NCI-H1417 (cell line): ENCODE data around the gene FBRSL1.

Experiments
- DNase-seq, 3 experiments: peaks; one replicate each; lab custom pipeline; 2025; lab: John Stamatoyannopoulos, UW

The FBRSL1 gene

DNA sequence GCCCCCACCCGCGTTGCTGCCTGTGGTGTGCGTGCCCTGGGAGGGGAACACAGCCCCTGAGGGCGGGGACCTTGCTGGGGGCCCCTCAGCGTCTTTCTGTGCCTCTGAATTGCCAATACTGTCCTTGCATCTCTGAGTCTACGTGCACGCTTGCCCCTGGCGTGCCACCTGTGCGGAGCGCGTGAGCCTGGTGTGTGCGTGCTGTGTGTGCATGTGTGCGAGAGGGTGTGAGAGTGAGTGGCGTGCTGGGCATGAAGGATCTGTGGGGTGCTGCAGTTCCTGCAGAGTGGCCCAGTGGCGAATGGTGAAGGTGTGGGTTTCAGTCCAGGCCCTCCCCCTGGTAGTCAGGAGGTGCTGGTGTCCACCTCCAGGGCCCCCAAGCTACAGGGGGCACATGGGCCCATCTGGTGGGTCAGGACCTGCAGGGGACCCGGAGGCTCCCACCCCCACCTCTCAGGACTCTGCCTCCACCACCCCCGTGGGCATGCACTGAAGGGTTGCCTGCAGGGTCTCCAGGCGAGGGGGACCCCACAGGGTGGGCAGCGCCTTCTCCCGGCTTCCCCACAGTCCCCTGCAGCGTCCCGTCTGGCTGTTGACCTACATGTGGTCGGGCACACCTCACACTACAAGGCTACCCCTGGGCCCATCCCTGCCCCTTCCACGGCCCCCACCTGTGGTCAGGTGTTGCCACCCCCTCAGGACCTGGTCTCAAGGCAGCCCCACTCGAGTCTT is 21.0 kb downstream of the FBRSL1 start:
- no peak for DNase-seq

DNA sequence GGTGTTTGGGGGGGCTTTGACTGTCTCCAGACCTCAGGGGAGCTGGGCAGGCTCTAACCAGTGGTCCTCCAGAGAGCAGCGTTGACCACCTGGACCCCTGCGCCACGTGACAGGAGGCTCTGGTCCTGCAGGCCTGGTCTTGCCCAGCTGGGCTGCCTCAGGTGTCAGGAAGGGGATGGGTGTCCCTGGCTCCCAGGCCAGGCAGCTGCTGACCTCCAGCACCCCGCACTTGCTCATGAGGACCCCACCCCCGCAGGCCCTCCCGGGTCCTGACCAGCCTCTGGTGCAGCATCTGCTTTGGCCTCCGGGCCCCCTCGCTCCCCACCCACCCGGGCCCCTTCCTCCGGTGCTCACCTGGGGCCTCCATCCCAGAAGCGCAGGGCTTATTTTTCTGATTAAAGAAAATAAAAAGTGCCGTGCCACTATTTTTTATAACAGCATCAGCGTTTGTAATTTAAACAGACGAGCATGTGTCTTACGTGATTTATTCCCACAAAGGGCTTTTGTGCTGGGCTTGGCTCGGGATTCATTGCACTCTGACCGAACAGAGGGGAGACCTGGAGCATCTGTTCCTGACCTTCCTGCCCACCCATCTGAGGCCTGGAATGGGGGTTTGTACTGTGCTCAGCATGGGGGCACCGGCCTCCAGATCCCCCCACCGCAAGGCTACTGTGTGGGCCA is 21.7 kb downstream of the FBRSL1 start:
- no peak for DNase-seq

DNA sequence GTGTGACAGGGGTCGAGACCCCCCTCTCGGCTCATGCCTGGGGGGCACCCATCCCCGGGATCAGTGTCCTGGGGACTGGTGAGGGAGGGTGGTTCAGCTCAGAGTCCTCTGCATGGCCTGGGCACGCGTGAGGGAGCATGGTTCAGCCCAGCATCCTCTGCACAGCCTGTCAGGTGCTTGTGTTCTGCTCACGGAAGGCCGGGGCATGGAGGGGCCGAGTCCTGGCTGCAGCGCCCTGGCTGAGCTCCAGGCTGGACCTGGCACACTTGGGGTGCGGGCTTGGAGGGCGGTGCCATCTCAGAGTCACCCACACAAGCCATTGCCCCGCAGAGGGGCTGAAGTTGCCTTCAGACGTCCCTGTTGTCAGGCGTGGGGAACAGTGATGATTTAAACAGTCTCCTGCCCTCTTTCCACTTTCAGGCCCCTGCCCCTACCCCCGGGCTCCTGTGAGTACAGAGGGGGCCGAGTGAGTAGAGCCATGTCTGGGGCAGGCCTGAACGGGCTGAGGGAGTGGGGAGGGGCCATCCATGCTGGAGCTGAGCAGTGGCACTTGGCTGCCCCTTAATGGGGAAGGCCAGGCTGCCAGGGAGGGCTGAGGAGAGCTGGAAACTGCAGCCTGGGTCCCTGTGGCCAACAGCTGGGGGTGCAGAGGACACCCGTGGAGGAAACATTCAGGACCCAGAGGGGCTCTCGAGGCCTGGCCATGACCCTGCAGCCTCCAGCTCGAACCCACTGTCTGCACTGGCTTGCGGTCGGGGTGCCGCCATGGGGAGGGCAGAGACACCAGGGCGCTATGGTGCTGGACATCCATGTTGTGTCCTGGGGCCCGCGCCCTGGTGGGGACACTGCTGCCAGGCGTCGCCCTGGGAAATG is 22.5 kb downstream of the FBRSL1 start:
- no peak for DNase-seq

DNA sequence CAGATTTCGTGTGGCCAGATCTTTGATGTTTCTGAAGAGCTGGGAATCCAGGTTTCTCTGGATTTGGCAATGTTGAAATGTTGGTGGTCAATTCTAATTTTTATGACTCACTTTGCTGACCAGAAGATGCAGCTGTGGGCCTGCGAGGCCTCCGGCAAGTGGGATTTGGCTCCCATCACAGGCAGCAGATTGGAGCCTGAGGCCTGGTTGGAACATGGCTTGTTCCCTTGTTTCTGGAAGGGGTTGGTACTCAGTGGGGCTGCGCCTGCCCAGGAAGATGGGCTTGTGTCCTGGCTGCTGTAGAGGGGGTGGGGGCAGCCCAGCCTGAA is 23.1 kb downstream of the FBRSL1 start:
- DNase-seq, result no peak

DNA sequence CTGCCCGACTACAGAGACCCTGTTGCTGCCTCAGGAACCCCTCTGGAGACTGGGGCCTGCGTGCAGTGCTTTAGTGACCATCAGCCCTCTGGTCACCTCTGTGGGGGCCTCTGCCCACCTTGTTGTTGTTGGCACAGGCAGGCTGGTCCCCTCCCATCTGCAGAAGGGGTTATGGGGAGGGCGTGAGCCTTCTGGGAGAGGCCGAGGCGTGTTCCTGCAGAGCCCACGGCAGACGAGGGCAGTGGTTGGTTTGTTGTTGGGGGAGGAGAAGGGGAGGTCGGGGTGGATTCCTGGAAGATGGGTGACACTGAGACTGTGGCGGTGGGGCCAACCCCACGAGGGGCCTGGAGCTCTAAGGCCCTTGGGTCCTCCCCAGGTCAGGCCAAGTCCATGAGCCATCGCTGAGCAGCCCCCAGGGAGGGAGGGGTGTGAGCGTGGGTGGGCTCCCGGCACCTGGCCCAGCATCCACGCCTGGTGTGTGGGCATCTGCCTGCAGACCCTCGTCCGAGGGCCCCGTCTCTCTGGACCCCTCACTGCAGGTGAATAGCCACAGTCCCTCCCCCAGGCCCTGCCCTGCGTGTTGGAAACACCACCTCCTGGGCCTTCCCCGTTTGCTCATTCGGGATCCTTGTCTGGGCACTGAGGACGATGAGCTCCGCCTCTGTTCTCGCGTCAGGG is 23.6 kb downstream of the FBRSL1 start:
- no peak for DNase-seq

DNA sequence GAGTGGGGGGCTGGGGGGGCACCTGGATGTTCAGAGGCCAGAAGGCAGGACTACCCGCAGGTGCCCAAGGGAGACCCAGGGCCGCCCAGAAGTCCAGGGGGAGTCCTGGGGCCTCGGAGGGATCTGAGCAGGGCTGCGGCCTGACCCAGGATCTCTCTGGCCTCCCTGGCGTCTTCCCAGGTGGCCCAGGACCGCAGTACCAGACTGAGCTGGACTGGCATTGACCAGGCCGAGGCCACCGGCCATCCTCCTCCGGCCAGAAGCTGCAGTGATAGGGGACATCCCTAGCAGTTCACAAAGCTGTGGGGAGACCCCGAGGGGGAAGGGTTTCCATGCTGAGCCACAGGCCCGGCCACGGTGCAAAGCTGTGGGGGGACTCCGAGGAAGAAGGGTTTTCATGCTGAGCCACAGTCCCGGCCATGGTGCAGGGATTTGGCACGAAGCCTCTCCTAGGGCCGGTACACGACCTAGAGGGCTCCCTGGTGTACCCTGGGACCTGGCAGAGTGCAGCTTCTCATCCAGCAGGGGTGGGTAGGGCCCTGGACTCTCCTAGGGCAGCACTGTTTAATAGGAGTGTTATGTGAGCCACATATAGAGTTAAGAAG is 24.4 kb downstream of the FBRSL1 start:
- no peak for DNase-seq

DNA sequence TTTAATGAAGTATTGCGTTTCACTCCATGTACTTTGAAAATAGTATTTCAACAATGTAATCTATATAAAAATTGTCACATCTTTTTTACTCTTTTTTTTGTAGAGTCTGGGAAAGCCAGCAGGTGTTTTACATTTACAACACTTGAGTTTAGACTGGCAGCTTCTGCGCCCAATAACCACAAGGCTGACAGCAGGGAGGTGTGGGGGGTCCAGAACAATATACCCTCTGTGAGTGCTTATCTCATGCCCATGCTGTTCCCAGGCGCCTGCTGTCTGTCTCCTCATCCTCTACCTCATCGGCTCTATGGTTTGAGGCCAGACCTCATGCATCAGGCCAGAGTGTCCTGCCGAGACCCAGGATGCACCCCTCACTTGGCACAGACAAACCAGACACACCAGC is 24.9 kb downstream of the FBRSL1 start:
- DNase-seq, result no peak

DNA sequence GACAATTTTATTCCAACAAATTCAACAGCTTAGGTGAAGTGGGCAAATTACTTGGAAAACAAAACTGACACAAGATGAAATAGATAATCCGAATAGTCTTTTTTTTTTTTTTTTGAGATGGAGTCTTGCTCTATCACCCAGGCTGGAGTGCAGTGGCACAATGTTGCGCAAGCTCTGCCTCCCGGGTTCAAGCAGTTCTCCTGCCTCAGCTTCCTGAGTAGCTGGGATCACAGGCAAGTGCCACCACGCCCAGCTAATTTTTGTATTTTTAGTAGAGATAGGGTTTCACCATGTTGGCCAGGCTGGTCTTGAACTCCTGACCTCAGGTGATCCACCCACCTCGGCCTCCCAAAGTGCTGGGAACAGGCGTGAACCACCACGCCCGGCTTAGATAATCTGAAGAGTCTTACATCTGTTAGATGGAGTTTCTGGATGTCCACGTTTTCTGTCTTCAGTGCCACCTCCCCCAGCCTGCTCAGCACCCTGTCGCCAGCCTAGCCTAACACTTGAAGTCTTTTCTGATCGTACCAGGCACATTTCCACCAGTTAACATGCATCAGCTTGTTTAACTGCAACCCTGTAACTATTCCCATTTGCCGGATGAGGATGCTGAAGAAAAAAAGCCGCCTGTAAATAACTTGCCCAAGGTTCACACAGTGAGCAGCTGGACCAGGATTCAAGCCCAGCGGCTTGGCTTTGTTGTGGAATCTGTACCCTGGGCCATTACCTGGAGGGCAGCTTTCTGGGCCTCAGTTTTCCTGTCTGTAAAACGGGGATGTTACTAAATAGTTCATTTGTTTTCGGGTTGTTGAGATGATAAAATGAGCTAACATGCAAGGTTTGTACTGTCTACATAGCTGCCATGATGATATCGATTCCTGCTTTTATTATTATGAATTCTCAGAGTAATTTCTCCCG is 26.4 kb downstream of the FBRSL1 start:
- no peak for DNase-seq

DNA sequence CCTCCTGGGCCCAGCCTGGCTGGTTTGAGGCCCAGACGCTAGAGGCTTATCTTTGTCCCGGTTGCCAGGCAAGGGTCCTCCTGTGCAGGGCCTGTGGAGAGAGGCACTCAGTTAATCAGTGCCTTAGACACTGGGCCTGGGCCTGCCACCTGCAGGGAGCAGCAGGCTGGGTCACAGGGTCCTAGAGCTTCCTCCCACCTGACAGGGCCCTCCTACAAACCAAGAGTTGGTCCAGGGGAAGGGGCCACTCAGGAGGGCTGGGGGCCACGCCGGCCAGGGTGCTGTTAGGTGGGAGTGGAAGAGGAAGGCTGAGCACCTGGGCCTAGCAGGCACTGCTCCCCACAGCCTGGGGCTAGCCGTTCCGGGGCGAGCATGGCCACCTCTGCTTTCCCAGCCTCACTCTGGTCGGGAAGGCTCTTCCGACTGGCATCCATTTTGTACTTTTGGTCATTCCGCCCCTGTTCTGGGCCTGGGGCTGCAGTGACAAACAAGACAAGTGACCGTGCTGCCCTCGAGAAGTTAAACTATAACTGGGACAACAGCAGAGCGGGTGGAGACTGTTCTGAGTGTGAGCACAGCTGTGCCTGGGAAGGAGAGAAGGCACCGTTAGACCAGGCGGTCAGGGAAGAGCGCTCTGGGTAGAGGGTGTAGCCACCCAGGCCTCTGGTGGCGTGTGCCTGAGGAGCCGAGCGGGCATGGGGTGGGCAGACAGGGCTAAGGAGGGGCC is 27.2 kb downstream of the FBRSL1 start:
- no peak for DNase-seq

DNA sequence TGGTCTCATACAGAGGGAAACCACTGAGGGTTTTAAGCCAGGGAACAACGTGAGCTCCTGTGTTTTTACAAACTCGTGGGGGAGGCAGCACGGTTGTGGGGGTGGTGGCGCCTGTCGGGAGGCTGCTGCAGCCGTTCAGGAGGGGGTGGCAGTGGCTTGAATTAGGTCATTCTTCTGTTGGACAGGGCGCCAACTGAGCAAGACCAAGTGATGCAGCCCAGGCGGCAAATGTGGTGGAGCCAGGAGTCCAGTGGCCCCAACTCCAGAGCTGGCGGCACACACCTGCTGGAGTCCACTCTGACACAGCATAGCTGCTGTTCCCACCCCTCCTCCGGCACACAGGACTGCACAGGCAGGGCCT is 27.8 kb downstream of the FBRSL1 start:
- DNase-seq, result no peak

DNA sequence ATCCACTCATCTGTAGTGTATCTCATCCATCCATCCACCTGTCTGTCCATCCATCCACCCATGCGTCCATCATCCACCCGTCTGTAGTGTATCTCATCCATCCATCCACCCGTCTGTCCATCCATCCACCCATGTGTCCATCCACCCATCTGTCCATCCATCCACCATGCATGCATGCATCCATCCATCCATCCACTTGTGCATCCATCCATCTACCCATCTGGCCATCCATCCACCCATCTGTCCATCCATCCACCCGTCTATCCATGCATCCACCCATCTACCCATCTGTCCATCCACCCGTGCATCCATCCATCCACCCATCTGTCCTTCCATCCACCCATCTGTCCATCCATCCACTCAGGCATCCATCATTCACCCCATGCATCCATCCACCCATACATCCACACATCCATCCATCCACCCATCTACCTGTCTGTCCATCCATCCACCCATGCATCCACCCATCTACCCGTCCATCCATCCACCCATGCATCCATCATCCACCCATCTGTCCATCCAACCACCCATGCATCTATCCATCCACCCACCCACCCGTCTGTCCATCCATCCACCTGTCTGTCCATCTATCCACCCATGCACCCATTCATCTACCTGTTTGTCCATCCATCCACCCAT is 28.5 kb downstream of the FBRSL1 start:
- DNase-seq, result no peak

DNA sequence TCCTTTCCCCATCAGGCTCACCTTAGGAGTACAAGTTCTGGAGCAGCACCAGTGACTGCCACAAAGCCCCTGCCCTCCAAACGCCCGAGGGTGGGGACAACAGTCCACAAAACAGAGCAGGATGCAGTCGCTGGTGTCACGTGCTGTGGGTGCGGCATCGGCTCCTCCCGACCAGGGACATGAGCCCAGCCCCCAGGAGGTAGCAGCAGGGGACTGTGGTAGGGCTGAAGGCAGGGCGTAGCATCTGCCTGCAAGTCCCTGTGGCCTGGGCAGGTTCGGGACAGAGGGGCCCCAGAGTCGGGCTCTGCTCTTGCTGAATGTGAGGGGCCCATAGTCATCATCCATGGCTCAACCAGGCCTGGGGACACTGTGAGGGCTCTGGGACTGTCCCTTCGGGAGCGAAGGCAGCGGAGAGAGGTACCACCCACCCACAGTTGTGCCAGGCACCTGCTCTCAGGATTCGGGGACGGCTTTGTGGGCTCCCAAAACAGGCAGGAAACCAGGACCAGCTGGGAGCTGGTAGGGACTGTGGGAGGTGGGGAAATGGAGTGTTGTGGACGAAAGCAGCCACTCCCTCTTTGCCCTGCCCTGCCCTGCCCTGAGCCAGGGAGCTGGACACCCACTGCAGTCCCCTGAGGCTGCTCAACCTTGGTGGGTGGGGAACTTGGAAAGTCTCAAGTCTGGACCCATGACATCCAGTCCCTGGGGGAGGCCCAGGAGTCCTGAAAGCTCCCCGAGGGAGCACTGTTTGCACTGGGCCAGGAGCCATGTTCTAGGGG is 30.7 kb downstream of the FBRSL1 start:
- DNase-seq, result no peak

DNA sequence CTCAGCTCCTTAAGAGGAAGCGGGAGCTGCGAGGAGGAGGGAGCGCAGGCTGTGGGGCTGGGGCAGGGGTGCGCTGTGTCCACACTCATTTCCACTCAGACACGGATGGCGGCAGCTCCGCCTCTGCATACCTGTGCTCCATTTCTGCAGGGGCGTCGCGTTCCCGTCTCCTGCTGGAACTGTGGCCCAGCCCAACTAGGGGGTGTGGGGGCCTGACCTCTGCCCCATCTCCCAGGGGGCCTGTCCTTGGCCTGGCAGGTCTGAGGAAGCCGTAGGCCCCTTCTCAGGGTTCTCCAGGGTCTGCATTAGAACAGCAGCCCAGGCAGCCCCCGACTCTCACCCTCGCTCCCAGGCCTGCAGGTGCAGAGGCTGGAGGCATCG is 31.2 kb downstream of the FBRSL1 start:
- no peak for DNase-seq

DNA sequence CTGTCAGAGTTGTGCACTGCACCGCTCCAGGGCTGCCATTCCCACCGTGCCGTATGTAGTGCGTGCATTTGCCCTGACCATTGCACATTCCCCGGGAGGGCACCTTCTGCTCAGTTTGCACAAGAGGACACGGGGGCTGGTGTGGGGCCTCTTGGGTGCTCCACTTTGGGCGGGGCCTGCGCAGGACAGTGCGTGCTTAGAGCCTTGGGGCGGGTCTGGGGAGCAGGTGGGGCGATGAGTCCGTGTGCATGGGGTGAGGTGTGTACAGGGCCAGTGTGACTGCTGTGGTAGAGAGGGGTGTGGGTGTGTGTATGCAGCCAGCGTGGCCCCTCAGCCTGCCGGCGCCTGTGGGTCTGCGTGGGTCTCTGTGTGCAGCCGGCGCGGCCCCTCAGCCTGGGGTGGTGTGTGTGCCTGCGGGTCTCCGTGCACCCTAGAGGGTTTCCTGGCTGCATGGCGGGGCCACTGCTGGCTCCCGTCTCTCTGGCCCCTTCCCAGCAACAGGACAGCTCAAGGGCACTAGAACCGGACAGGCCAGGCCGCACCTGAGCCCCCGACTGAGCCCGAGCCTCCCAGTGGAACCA is 31.9 kb downstream of the FBRSL1 start:
- DNase-seq, result no peak

DNA sequence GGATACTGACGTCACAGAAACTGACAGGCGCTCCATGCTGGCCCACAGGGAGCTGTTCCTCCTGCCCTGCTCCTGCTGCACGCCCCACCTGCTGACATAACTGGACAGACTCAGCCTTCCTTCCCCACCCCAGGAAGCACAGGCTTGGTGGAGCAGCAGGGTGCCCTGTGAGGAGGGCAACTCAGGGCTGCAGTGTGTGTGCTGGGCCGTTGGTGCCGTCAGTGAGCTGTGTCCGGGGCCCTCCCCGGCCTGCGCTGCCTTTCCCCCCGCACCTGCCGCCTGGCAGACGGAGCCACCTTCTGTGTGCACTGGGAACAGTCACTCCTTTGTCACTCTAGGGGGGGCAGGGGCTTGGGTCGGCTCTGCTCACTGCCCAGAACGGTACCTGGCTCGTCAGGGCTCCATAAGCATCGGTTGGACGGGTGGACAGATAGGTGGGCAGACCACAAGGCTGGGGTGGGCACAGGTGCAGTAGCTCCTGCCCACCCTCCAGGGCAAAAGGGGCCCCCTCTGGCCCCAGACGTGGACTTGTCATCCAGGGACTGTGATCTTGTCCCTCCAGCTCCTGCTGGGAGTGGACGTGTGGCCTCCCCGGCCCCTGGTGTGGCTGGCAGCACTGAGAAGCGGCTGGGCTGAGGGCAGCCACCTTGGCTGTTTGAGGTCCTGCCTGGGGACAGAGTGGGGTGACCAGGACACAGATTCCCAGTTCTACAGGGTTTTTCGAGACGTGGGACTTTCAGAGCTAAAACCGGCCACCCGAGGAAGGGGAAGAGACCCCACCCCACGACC is 32.8 kb downstream of the FBRSL1 start:
- DNase-seq, result peak; percentile 24 to 41 (median 32)

DNA sequence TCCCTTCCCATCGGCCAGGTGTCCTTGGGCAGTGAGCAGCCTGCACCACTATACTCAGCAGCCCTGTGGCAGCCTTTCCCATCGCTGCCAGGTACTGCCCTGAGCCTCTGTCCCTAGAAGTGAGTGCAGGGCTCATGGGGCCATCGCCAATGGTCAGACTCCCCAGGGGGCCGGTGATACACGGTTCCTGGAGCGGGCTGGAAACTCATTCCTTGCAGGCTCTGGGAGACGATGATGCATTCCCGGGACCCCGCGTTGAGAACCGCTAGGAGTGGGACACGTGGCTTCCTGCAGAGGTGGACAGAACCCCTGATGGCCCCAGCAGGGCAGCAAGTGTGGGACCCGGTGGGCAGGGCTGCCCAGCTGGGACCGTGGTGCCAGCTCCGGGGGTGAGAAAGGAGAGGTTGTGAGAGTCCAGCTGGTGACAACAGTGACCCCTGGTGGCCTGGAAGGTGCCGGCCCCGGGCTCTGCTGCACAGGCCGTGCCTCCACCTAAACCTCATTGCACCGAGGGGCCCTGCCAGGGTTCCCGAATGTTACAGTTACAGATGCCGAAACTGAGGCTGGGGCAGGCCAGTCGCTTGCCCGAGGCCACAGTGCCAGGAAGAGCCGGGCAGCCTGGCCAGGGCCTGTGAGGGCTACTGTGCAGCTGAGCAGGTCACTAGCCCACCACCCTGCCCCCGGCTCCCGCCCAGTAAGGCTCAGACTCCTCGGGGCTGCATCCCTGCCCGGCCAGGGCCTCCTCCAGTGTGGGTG is 33.8 kb downstream of the FBRSL1 start:
- DNase-seq, result peak; percentile 15 to 62 (median 56)

DNA sequence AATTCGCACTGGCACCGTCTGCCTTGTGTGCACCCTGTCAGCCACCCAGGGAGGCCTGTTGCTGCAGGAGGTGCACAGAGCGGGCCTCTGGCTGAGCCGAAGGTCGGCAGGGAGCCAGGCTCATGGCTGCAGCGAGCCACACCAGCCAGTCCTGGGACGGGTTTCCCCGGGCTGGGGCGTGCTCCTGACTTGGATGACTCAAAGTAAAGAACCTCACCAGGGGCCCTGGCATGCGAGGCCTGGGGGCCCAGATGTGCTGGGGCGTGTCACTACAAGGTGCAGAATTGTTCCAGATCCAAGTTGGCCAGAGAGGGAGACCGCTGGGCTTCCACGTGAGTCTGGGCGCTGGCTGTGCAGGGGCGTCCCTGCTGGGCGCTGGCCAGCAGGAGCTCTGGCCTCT is 34.5 kb downstream of the FBRSL1 start:
- DNase-seq, result no peak
